GM18520 (cell line): ENCODE results near the gene KCNIP4.
"Not testable (repeated sequence)": the region's sequence is repeated elsewhere in the genome, so short reads cannot be mapped to it uniquely, and the experiment has no call there.

Experiments used
- ATAC-seq: cut with Tn5 transposase; IDR thresholded peaks from one replicate; pipeline ENCODE4 v1.9.1; 2021; ENCODE audit not compliant: unreplicated experiment

Gene KCNIP4

GRCh38 chr4:21380861-21381260 is 567.7 kb downstream of the KCNIP4 start:
- no peak for ATAC-seq

GRCh38 chr4:21377046-21377445 is 571.5 kb downstream of the KCNIP4 start:
- ATAC-seq = no peak

- ATAC-seq = no peak
These were observed 572.4 kb downstream of the KCNIP4 start for GRCh38 chr4:21376176-21376575.

DNA sequence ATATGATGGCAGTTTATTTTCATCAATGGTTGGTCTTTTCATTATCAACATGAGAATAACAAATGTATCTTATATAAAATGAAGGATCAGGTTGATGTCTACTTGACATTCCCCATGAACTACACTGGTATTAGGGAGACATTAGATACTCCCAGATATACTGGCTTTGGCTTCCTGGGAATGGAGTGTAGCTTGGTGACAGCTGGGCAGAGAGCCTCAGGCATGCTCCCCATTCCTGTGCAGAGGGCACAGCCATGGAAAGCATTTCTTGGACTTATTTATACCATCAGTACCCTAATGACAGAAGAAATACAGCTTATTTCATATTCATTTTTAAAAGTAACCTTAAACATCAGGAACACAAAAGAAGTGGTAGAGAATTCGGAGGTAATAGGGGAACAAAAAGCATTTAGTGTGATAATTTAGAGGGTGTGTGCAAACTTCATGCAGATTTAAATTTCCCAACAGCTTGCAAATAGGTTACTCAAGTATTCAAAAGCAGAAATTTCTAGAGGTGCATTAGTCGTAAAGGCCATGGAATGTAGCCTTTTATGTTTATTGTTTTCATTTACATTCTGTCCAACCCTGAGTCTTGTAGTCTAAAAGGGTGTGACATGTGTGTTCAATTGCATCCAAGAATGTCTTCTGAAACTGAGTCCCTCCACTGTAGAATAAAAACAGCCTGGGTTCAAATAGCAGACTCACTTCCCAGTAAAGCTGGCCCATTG is 573.8 kb downstream of the KCNIP4 start:
- ATAC-seq = no peak

DNA sequence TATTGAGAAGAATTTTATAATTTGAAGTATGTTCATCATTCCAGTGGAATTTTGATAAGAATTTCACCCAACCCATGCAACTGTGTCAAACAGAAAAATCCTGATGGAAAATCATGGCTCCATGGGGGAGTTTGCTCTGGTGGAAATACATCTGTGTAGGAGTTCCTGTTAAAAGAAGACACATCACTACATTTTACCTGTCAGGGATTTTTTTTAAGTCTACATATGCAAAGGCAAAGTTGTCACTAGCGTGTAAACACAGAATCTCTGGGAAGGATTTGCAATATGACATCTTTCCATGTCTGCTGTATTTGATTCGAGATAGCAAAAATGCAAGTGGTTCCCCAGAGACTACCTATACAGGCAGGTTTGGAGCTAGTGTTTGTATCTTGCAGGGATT is 581.0 kb downstream of the KCNIP4 start:
- no peak for ATAC-seq

DNA sequence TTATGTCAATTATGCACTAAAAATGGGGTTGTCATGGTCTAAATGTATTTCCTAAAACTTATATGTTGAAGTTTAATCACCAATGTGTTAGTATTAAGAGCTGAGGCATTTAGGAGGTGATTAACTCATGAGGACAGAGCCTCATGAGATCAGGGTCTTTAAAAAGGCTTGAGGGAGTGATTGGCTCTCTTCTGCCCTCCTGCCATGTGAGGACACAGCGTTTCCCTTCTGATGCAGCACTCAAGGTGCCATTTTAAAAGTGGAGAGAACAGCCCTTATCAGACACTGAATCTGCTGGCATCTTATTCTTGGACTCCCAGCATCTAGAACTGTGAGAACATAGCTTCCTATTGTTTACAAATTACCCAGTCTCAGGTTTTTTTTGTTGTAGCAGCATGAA is 581.7 kb downstream of the KCNIP4 start:
- ATAC-seq = no peak

DNA sequence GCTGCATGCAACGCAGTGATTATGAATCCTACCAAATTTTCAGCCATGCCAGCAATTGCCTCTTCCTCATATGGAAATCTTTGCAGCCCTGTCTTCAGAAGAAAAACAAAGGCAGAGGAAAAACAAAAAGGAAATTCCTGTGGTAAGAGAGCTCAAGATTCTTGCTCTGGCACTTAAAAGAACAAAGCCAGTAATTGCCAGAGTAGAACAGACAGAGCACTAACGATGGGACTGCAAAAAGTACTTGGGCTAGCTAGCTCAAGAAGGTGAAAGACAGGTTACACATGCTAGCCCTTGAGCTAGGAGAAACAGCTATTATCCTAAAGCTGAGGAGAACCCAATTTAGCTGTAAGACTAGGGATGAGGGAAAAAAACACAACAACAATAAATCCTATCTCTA is 582.3 kb downstream of the KCNIP4 start:
- ATAC-seq = no peak

- ATAC-seq = no peak
These were observed 584.9 kb downstream of the KCNIP4 start for GRCh38 chr4:21363701-21364100.

- not testable (repeated sequence) for ATAC-seq
These were observed 596.2 kb downstream of the KCNIP4 start for GRCh38 chr4:21352354-21352753.

- no peak for ATAC-seq
These were observed 601.4 kb downstream of the KCNIP4 start for GRCh38 chr4:21347142-21347541.

- no peak for ATAC-seq
These were observed 620.4 kb downstream of the KCNIP4 start for GRCh38 chr4:21327976-21328700.

- no peak for ATAC-seq
These were observed 628.5 kb downstream of the KCNIP4 start for GRCh38 chr4:21320034-21320433.

- no peak for ATAC-seq
These were observed 640.9 kb downstream of the KCNIP4 start for GRCh38 chr4:21307709-21308108.

GRCh38 chr4:21304540-21304887 is 644.1 kb downstream of the KCNIP4 start:
- ATAC-seq = no peak

- ATAC-seq = peak; percentile 67
These were observed 658.0 kb downstream of the KCNIP4 start for GRCh38 chr4:21290562-21290961.

DNA sequence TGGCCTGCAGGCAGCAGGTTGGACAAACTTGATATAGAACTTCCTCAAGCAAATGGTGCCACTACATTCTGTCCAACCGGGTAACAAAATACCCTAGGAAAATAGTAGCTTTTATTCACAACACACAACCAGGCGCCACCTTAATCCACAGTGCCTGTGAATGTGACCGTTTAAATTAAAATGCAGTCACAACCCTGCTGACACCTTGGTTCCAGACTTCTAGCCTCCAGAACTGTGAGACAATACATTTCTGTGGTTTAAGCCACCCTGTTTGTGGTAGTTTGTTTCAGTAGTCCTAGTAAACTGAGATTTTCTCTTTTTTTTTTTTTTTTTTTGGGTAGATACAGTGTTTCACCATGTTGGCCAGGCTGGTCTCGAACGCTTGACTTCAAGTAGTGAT is 672.5 kb downstream of the KCNIP4 start:
- no peak for ATAC-seq

GRCh38 chr4:21271439-21272052 is 677.0 kb downstream of the KCNIP4 start:
- no peak for ATAC-seq

GRCh38 chr4:21248331-21248730 is 700.2 kb downstream of the KCNIP4 start:
- ATAC-seq = no peak

- ATAC-seq = no peak
These were observed 706.4 kb downstream of the KCNIP4 start for GRCh38 chr4:21242163-21242562.

DNA sequence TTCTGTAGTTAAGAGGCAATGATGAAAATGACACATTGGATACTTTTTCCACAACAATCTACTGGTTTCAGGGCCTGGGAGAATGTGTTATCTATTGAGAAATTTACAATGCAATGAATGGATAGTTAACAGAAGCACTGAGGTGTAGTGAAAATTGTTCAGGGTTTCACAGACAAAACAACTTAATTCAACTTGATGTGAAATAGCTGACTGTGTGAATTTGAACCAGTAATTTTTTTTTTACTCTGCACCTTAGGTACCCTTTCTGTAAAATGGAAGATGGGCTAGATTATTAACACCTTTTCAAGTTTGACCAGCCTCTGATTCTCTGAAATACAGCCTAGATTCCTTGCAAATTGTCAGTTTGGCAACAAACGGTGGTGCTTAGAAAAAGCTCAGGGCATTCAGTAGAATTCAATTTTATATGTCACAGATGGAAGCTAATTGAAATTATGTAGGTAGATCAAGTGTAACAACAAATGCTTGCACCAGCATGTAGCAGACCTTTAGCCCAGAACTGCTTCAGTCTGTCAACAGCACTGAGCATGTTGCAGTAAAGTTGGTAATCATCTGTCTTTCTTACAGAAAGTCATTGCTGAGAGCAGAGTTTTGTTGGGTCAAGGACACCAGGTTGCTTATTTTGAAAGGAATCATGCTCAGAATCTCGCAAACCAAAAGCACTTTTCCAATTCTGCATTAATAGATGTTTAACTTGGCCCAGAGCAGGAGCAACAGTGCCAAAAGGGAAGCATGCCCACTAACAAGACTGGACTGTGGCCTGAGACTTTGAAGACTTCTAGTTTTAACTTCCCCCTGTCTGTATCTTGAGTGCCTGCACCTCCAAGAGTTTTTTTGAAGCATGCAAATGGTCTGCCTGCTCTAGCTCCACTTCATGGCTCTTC is 721.7 kb downstream of the KCNIP4 start:
- ATAC-seq = no peak

DNA sequence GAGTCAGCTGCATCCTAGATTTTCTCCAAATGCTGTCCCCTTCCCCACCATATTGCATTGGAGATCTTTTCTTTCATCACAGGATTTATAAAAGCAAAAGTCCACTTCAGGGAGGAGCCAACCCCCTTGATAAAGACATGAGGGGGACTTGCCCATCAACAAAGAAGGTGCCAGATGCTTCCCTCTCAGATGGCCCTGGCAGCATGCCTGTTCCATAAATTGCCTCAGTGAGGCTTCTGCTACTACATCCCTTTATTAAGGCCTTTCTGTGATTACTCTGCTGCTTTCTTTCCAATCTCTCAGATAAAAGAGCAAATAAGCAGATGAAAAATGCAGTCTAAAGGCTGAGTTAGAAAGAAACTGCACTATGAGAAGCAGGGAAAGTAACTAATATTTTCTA is 736.7 kb downstream of the KCNIP4 start:
- ATAC-seq = no peak
